IPS-15b (cell line): ENCODE measurements around the gene MRPL44.

Experiments
- H3K27me3 ChIP-seq: one replicate; pipeline ENCODE4 v1.6.1; 2013; ENCODE audit warnings: low read length; ENCODE audit not compliant: control insufficient read depth, insufficient read depth
- H3K36me3 ChIP-seq: one replicate; pipeline ENCODE4 v1.6.1; 2013; ENCODE audit warnings: low read length; ENCODE audit not compliant: control insufficient read depth, insufficient read depth
- H3K4me1 ChIP-seq: one replicate; pipeline ENCODE4 v1.6.1; 2013; ENCODE audit warnings: mild to moderate bottlenecking, low read length; ENCODE audit not compliant: control insufficient read depth, insufficient read depth
- H3K4me3 ChIP-seq: one replicate; pipeline ENCODE4 v1.5.1; 2013; ENCODE audit warnings: low read depth, low read length
- H3K9ac ChIP-seq: one replicate; pipeline ENCODE4 v1.6.1; 2013; ENCODE audit warnings: low read depth, mild to moderate bottlenecking, low read length
- H3K9me3 ChIP-seq: one replicate; pipeline ENCODE4 v1.6.1; 2013; ENCODE audit warnings: mild to moderate bottlenecking, low read length; ENCODE audit not compliant: control insufficient read depth, insufficient read depth

Gene MRPL44

GRCh38 chr2:223957092-223957851 is at the start of gene MRPL44:
MRPL44 (plus strand) TSS chr2:223957463; CDS start chr2:223957473, 10 bp downstream.
- Histone ChIP-seq H3K9me3 (no peaks in the 10 kb centered on the region), H3K4me3 (peak within 1 kb of the TSS; percentile 92), H3K27me3 (no peaks in the 10 kb centered on the region), H3K9ac (peak within 1 kb of the TSS; percentile 97), H3K36me3 (no peaks in the 10 kb centered on the region), H3K4me1 (peaks cover 26% of the 10 kb centered on the region)

- Histone ChIP-seq H3K4me3 (no peak overlapping the region), H3K27me3 (no peaks in the 10 kb centered on the region), H3K4me1 (no peaks in the 10 kb centered on the region), H3K9ac (no peak overlapping the region), H3K36me3 (peaks cover 4% of the 10 kb centered on the region), H3K9me3 (no peaks in the 10 kb centered on the region)
These were observed 48.8 kb upstream of the MRPL44 start for GRCh38 chr2:223908304-223908998.

GRCh38 chr2:223909001-223909741 is 48.1 kb upstream of the MRPL44 start:
- no peak overlapping the region for H3K9ac ChIP-seq
- peaks cover 4% of the 10 kb centered on the region for H3K36me3 ChIP-seq
- H3K9me3 ChIP-seq, result no peaks in the 10 kb centered on the region
- H3K4me1 ChIP-seq, result no peaks in the 10 kb centered on the region
- no peaks in the 10 kb centered on the region for H3K27me3 ChIP-seq
- H3K4me3 ChIP-seq, result no peak overlapping the region

- Histone ChIP-seq H3K9ac (no peak overlapping the region), H3K9me3 (no peaks in the 10 kb centered on the region), H3K4me1 (peaks cover 3% of the 10 kb centered on the region), H3K27me3 (no peaks in the 10 kb centered on the region), H3K4me3 (no peak overlapping the region), H3K36me3 (peaks cover 4% of the 10 kb centered on the region)
These were observed 42.9 kb upstream of the MRPL44 start for GRCh38 chr2:223914324-223914723.

GRCh38 chr2:223915071-223915470 is 42.2 kb upstream of the MRPL44 start:
- peaks cover 3% of the 10 kb centered on the region for H3K4me1 ChIP-seq
- no peak overlapping the region for H3K9ac ChIP-seq
- no peaks in the 10 kb centered on the region for H3K27me3 ChIP-seq
- no peaks in the 10 kb centered on the region for H3K9me3 ChIP-seq
- H3K4me3 ChIP-seq, result no peak overlapping the region
- peaks cover 4% of the 10 kb centered on the region for H3K36me3 ChIP-seq

- no peaks in the 10 kb centered on the region for H3K27me3 ChIP-seq
- H3K4me1 ChIP-seq, result peaks cover 3% of the 10 kb centered on the region
- no peaks in the 10 kb centered on the region for H3K9me3 ChIP-seq
- no peak overlapping the region for H3K9ac ChIP-seq
- H3K36me3 ChIP-seq, result peaks cover 4% of the 10 kb centered on the region
- H3K4me3 ChIP-seq, result no peak overlapping the region
These were observed 40.9 kb upstream of the MRPL44 start for GRCh38 chr2:223916181-223916920.

- H3K4me1 ChIP-seq, result peaks cover 3% of the 10 kb centered on the region
- no peaks in the 10 kb centered on the region for H3K27me3 ChIP-seq
- H3K9me3 ChIP-seq, result no peaks in the 10 kb centered on the region
- peaks cover 4% of the 10 kb centered on the region for H3K36me3 ChIP-seq
- H3K4me3 ChIP-seq, result no peak overlapping the region
- H3K9ac ChIP-seq, result no peak overlapping the region
These were observed 38.6 kb upstream of the MRPL44 start for GRCh38 chr2:223918671-223919134.

- H3K9me3 ChIP-seq, result no peaks in the 10 kb centered on the region
These were observed 37.2 kb upstream of the MRPL44 start for GRCh38 chr2:223920109-223920508.

GRCh38 chr2:223921204-223921603 is 36.1 kb upstream of the MRPL44 start:
- Histone ChIP-seq H3K9ac (no peak overlapping the region), H3K4me1 (no peaks in the 10 kb centered on the region), H3K9me3 (no peaks in the 10 kb centered on the region), H3K4me3 (no peak overlapping the region), H3K27me3 (no peaks in the 10 kb centered on the region), H3K36me3 (no peaks in the 10 kb centered on the region)

More at GRCh38 chr2:223920109-223920508, 37.2 kb upstream of the MRPL44 start:
- Histone ChIP-seq H3K27me3 (no peaks in the 10 kb centered on the region), H3K9ac (no peak overlapping the region), H3K36me3 (peaks cover 4% of the 10 kb centered on the region), H3K4me1 (peaks cover 3% of the 10 kb centered on the region), H3K4me3 (no peak overlapping the region)

GRCh38 chr2:223922308-223922707 is 35.0 kb upstream of the MRPL44 start:
- no peaks in the 10 kb centered on the region for H3K36me3 ChIP-seq
- H3K4me1 ChIP-seq, result no peaks in the 10 kb centered on the region
- no peaks in the 10 kb centered on the region for H3K27me3 ChIP-seq
- H3K9me3 ChIP-seq, result no peaks in the 10 kb centered on the region
- no peak overlapping the region for H3K4me3 ChIP-seq
- no peak overlapping the region for H3K9ac ChIP-seq

GRCh38 chr2:223923976-223924375 is 33.3 kb upstream of the MRPL44 start:
- no peaks in the 10 kb centered on the region for H3K9me3 ChIP-seq

More at GRCh38 chr2:223923976-223924375, 33.3 kb upstream of the MRPL44 start:
- Histone ChIP-seq H3K4me3 (no peak overlapping the region), H3K9ac (no peak overlapping the region), H3K36me3 (no peaks in the 10 kb centered on the region), H3K27me3 (no peaks in the 10 kb centered on the region), H3K4me1 (no peaks in the 10 kb centered on the region)
